Anterior cingulate cortex (tissue), 58 donors: ENCODE measurements around the gene SORL1.
A peak's percentile ranks its signal among the peaks of the same experiment; 100 is the strongest.

Experiments used
- DNase-seq, 58 donors: peaks; one replicate each; lab custom pipeline; 2025; lab: John Stamatoyannopoulos, UW

The SORL1 gene

DNA sequence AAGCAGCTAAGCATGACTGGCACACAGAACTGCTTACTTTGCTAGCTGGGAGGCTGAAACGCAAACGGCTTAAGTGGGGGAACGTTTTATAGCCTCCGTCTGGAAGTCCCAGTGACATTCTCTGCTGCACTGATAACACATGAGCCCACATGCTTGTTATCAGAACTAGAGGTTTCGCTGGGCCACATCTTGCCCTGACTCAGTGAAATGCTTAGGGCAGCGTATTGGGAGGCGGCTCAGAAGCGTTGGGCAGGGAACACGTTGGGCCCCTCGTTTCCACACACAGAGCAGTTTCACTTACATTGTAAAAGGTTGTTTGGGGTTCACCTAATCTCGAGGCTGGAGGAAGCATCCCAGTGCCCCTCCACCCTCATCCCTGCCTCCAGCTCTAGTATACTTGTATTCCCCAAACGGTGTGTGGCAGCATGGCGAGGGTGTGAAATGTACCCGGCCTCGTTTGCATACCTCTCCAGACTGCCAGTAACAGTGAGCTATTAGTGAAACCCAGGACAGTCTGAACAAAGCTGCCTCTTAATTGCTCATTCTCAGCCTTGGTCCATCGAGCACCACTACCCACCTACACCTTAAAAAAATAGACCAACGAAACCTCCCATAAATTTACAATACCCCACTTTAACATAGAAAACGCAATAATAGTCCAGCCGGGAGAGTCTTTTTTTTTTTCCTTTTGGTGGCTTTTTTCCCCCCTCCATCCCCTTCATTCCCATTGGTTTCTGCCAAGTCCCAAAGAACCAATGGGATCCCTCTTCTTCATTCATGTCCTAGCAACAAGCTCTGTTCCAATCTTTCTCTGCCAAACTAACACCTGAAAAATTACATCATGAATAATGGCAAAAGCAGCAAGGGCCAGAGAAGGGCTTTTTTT, 219.4 kb downstream of the SORL1 start:
- DNase-seq = peak in 28 of 58 donors; percentile 13 to 76 (median 44)

DNA sequence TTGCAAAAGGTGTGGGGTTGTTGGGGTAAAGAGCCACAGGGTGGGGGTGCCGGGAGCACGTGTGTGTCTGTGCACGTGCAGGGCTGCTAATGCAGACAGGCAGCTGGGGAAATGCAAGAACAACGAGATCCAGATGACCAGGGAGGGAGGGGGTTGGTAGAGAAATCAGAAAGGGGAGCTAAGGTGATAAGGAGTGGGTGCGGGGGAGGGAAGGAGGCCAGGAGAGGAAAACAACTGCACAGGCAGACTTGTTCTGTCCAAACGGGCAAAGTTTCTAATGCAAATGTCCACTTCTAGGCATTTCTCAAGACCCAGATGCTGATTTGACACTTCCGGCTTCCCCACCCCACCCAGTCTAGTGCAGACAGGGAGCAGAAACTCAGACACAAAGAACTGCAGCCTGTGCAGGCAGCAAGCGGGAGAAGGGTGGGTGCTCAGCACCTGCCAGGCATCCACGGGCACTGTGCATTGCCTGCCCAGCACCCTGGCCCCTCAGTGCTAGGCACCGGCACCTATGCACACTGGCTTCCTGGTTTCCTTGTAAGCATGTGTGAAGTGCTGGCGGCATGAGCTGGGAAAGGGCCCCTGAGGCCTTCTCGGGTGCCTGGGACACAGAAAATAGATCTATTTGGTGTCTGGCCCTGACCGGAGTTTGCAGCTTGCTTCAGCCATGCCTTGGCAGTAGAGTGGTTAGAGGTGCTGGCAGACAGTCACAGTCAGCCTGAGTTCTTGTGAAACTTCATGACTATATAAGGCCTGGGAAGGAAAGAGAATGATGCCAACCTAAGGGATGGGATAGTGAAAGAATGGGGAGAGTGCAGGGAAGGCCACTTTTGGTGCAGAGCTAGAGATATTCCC, 220.7 kb downstream of the SORL1 start:
- peak in 2 of 58 donors; percentile 4 to 20 for DNase-seq

DNA sequence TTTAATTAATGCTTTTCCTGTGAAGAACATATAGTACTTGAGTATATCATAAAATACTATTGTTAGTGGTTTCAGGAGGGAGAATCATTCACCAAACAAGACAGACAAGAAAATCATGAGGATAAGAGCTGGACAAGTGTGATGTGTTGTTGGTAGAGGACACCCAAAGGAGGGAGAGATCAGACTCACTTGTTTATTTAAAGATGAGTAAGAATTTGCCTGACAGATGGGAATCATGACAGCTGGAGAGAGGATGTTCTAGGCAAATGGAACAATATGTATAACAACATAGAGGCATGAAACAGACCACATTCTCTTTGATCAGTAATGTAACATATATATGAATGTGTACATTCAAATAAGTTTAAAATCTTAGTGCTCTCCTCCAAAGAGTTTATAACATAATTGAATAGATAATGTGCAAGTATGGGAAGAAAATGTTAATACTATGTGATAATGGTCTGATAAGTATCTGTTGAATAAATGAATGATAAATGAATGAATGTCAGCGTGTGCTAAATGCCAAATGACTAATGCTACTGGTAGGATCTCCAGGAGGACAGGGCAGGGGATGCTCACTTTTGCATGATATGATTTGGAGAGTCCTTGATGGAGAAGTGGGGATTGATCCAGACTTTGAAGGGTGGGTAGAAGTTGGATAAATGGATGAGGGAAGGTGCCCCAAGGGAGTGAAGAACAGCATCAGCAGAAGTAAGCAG, 229.6 kb downstream of the SORL1 start:
- no peak for DNase-seq
